HL-60 (cell line): ENCODE data around the gene CCPG1.

ENCODE experiments used
- POLR2AphosphoS5 ChIP-seq: IDR thresholded peaks from 2 replicates; pipeline ENCODE4 v1.6.1; 2012; ENCODE audit warnings: low read depth
- SPI1 ChIP-seq: IDR thresholded peaks from 2 replicates; pipeline ENCODE4 v1.6.1; 2012; ENCODE audit warnings: low read depth, mild to moderate bottlenecking, borderline replicate concordance
- TF ChIP-seq, protein P1 (sequence below): IDR thresholded peaks from one replicate; pipeline ENCODE4 v1.5.1; 2011; ENCODE audit warnings: low read length, control low read depth, inconsistent platforms; ENCODE audit not compliant: insufficient read depth
- TF ChIP-seq, protein P2 (sequence below): IDR thresholded peaks from 2 replicates; pipeline ENCODE4 v1.6.1; 2012; ENCODE audit warnings: low read depth; ENCODE audit not compliant: insufficient replicate concordance

DNA sequence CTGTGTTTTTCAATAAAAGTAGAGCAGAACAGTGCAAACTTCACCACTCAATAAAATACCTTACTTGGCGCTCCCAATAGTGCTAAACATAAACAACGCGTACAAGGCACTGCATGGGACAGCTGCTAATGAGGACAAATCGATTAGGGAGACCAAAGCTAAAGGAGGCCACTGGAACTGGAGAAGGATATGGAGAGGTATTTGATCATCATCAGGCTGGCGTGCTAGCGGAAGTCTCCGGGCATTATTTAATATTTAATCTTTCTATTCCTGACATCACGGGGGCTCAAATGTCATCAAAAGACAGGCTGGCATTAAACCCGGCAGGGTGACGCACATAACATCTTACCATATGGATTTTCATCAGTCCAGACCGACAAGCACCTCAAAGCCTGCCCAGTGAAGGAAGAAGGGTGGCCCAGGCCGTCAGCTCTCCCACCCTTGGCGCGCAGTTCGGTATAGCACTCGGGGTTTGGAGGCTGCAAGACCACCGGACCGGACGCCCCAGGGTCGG, 604 bp downstream of the CCPG1 start:
- TF ChIP-seq, protein P1, sequence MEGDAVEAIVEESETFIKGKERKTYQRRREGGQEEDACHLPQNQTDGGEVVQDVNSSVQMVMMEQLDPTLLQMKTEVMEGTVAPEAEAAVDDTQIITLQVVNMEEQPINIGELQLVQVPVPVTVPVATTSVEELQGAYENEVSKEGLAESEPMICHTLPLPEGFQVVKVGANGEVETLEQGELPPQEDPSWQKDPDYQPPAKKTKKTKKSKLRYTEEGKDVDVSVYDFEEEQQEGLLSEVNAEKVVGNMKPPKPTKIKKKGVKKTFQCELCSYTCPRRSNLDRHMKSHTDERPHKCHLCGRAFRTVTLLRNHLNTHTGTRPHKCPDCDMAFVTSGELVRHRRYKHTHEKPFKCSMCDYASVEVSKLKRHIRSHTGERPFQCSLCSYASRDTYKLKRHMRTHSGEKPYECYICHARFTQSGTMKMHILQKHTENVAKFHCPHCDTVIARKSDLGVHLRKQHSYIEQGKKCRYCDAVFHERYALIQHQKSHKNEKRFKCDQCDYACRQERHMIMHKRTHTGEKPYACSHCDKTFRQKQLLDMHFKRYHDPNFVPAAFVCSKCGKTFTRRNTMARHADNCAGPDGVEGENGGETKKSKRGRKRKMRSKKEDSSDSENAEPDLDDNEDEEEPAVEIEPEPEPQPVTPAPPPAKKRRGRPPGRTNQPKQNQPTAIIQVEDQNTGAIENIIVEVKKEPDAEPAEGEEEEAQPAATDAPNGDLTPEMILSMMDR: no peak
- TF ChIP-seq, protein P2, sequence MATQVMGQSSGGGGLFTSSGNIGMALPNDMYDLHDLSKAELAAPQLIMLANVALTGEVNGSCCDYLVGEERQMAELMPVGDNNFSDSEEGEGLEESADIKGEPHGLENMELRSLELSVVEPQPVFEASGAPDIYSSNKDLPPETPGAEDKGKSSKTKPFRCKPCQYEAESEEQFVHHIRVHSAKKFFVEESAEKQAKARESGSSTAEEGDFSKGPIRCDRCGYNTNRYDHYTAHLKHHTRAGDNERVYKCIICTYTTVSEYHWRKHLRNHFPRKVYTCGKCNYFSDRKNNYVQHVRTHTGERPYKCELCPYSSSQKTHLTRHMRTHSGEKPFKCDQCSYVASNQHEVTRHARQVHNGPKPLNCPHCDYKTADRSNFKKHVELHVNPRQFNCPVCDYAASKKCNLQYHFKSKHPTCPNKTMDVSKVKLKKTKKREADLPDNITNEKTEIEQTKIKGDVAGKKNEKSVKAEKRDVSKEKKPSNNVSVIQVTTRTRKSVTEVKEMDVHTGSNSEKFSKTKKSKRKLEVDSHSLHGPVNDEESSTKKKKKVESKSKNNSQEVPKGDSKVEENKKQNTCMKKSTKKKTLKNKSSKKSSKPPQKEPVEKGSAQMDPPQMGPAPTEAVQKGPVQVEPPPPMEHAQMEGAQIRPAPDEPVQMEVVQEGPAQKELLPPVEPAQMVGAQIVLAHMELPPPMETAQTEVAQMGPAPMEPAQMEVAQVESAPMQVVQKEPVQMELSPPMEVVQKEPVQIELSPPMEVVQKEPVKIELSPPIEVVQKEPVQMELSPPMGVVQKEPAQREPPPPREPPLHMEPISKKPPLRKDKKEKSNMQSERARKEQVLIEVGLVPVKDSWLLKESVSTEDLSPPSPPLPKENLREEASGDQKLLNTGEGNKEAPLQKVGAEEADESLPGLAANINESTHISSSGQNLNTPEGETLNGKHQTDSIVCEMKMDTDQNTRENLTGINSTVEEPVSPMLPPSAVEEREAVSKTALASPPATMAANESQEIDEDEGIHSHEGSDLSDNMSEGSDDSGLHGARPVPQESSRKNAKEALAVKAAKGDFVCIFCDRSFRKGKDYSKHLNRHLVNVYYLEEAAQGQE: no peak
- no peak for TF ChIP-seq SPI1
- TF ChIP-seq POLR2AphosphoS5: no peak
